Esophagus squamous epithelium (tissue), 5 donors: Measurements from ENCODE around the gene CCDC106. TPM values are rescaled to one million over a fixed set of nuclear protein-coding genes. Genes with fewer than 3 reads are reported as not detected.

Source experiments
- DNase-seq: peaks from one replicate; lab custom pipeline; 2025; lab: John Stamatoyannopoulos, UW
- H3K27ac ChIP-seq, 4 donors: fragments of 200-600 bp; sonication (generic); one replicate each; pipeline ENCODE4 v1.5.1; 2016 to 2019; ENCODE audit warnings: mild to moderate bottlenecking in 1 of 4
- H3K27me3 ChIP-seq, 4 donors: fragments of 200-600 bp; sonication (generic); 1 replicate in 3 of 4; 2 replicates in 1 of 4; pipeline versions ENCODE4 v1.5.1 to v1.6.0; 2017 to 2021; ENCODE audit warnings: antibody characterized with exemption in 1 of 4
- H3K36me3 ChIP-seq, 3 donors: fragments of 200-600 bp; sonication (generic); one replicate each; pipeline ENCODE4 v1.5.1; 2016 to 2019
- H3K4me1 ChIP-seq, 3 donors: fragments of 200-600 bp; sonication (generic); one replicate each; pipeline ENCODE4 v1.5.1; 2017 to 2019
- H3K4me3 ChIP-seq, 4 donors: fragments of 200-600 bp; sonication (generic); 1 replicate in 3 of 4; 2 replicates in 1 of 4; pipeline ENCODE4 v1.5.1; 2016 to 2019; ENCODE audit warnings: mild to moderate bottlenecking in 2 of 4, moderate library complexity in 1 of 4
- H3K9me3 ChIP-seq, 3 donors: fragments of 200-600 bp; sonication (generic); one replicate each; pipeline ENCODE4 v1.5.1; 2016 to 2019
- CTCF ChIP-seq, 6 experiments: fragments of 450-650 bp in 4 of 6; fragments of 200-600 bp in 2 of 6; sonication (generic) in 2 of 6; IDR thresholded peaks; one replicate each; pipeline ENCODE4 v1.5.1; 2016 to 2019; ENCODE audit warnings: antibody characterized with exemption in 6 of 6, mild to moderate bottlenecking in 4 of 6, moderate library complexity in 4 of 6
- POLR2A ChIP-seq, 4 donors: fragments of 450-650 bp; IDR thresholded peaks; one replicate each; pipeline ENCODE4 v1.6.1; 2017; ENCODE audit warnings: antibody characterized with exemption in 4 of 4, mild to moderate bottlenecking in 4 of 4, moderate library complexity in 3 of 4
- WGBS, 2 donors: methylation state at CpG; one replicate each; pipeline ENCODE4 v1.1.5; 2018; 5-methylcytosine and 5-hydroxymethylcytosine counted together
- intact Hi-C: fragments of 100-400 bp; cut with DNase I; formaldehyde crosslinking; loops from one replicate; pipeline ENCODE4 v1.15.0; 2022
- total RNA-seq, 4 donors: library from RNA; depleted of rRNA; stranded (reverse); fragments of >200 nt; gene quantifications; one replicate each; pipeline ENCODE4 v1.1.0, GENCODE V29; 2016
- donor health status: DM: yes; HTN: yes; CAD: no.

CCDC106 gene
- total RNA-seq, 4 donors from 2014 or later, result 2.4 to 7.2 (median 4.6) TPM

- intact Hi-C loops, result no loop called here
- TF ChIP-seq CTCF (IDR thresholded peaks at IDR 0.05) (no peak), POLR2A (IDR thresholded peaks at IDR 0.05) (no peak)
- H3K27ac ChIP-seq, result no peak overlapping the region
- no peak overlapping the region for H3K4me3 ChIP-seq
- peaks cover 44 to 99% (median 66%) of the 10 kb centered on the region in 3 donors for H3K36me3 ChIP-seq
- no peaks in the 10 kb centered on the region for H3K27me3 ChIP-seq
- 89 to 90% methylated on average over 4 to 15 of the region's 37 CpGs for WGBS, 2 donors
- DNase-seq, result no peak
- H3K9me3 ChIP-seq, result no peaks in the 10 kb centered on the region
- no peaks in the 10 kb centered on the region for H3K4me1 ChIP-seq
These were observed 46.9 kb downstream of the CCDC106 start for GRCh38 chr19:55694656-55695491.

GRCh38 chr19:55695511-55696290 lies 47.7 kb downstream of the CCDC106 start:
- H3K36me3 ChIP-seq, result peaks cover 37 to 99% (median 58%) of the 10 kb centered on the region in 3 donors
- no peak for DNase-seq
- 89% methylated on average over 7 of the region's 23 CpGs; no CpG with 5 or more reads in 1 of the 2 donors for WGBS, 2 donors
- no peaks in the 10 kb centered on the region for H3K4me1 ChIP-seq
- H3K27me3 ChIP-seq, result no peaks in the 10 kb centered on the region
- H3K4me3 ChIP-seq, result no peak overlapping the region
- H3K9me3 ChIP-seq, result no peaks in the 10 kb centered on the region
- intact Hi-C loops, result no loop called here
- TF ChIP-seq POLR2A (IDR thresholded peaks at IDR 0.05) (no peak), CTCF (IDR thresholded peaks at IDR 0.05) (no peak)
- no peak overlapping the region for H3K27ac ChIP-seq

- WGBS, 2 donors, result 76 to 91% methylated on average over 3 to 14 of the region's 20 CpGs
- no peak for DNase-seq
- Histone ChIP-seq H3K4me3 (no peak overlapping the region), H3K9me3 (no peaks in the 10 kb centered on the region), H3K4me1 (no peaks in the 10 kb centered on the region), H3K36me3 (peaks cover 34 to 94% (median 51%) of the 10 kb centered on the region in 3 donors), H3K27me3 (no peaks in the 10 kb centered on the region), H3K27ac (no peak overlapping the region)
- intact Hi-C loops, result no loop called here
- TF ChIP-seq POLR2A (IDR thresholded peaks at IDR 0.05), result no peak
- TF ChIP-seq CTCF (IDR thresholded peaks at IDR 0.05), result no peak
These were observed 48.5 kb downstream of the CCDC106 start for GRCh38 chr19:55696301-55697068.

- 76 to 87% methylated on average over 3 to 4 of the region's 12 CpGs for WGBS, 2 donors
- Histone ChIP-seq H3K4me3 (no peak overlapping the region), H3K27me3 (no peaks in the 10 kb centered on the region), H3K9me3 (no peaks in the 10 kb centered on the region), H3K4me1 (no peaks in the 10 kb centered on the region), H3K36me3 (peaks cover 29 to 88% (median 45%) of the 10 kb centered on the region in 3 donors), H3K27ac (no peak overlapping the region)
- intact Hi-C loops, result no loop called here
- TF ChIP-seq CTCF (IDR thresholded peaks at IDR 0.05), result no peak
- TF ChIP-seq POLR2A (IDR thresholded peaks at IDR 0.05), result no peak
- no peak for DNase-seq
These were observed 49.0 kb downstream of the CCDC106 start for GRCh38 chr19:55697069-55697440.
